ENCODE results near the gene NR2F6.
A peak's percentile ranks its signal among the peaks of the same experiment; 100 is the strongest.

NR2F6 gene

DNA sequence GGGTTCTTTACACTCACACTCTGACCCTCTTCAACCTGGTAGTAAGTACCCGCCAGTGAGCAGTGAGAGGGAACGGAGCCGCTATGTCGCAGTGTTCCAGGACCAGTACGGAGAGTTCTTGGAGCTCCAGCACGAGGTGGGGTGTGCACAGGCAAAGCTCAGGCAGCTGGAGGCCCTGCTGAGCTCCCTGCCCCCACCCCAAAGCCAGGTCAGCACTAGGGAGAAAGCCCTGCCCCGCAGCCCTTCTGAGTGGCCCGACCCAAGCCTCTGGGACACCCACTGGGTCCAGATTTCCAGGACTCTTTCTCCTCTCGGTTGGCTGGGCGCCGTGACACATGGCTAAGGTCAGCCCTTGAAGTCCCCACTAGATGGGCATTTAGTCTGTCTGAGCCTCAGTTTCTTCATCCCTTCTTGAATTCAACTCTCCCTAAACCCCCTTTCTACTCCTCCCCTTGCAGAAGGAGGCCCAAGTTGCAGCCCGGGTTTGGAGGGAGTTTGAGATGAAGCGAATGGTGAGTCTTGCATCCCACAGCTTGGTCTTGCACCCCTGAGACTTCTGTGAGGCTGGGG lies 17.8 kb downstream of the NR2F6 start:
- no peaks in the 10 kb centered on the region for H3K4me1 ChIP-seq (ENCODE audit: control insufficient read depth, insufficient read depth, low read length)
- H3K27ac ChIP-seq (ENCODE audit: low read depth, low read length), result no peak overlapping the region
- H3K27me3 ChIP-seq (ENCODE audit: control insufficient read depth, insufficient read depth, low read length), result no peaks in the 10 kb centered on the region
- H3K4me3 ChIP-seq (ENCODE audit: low read length), result no peak overlapping the region
- H3K36me3 ChIP-seq (ENCODE audit: control insufficient read depth, insufficient read depth, low read length), result peaks cover 17% of the 10 kb centered on the region
- no peak overlapping the region for H3K9ac ChIP-seq (ENCODE audit: low read length)

DNA sequence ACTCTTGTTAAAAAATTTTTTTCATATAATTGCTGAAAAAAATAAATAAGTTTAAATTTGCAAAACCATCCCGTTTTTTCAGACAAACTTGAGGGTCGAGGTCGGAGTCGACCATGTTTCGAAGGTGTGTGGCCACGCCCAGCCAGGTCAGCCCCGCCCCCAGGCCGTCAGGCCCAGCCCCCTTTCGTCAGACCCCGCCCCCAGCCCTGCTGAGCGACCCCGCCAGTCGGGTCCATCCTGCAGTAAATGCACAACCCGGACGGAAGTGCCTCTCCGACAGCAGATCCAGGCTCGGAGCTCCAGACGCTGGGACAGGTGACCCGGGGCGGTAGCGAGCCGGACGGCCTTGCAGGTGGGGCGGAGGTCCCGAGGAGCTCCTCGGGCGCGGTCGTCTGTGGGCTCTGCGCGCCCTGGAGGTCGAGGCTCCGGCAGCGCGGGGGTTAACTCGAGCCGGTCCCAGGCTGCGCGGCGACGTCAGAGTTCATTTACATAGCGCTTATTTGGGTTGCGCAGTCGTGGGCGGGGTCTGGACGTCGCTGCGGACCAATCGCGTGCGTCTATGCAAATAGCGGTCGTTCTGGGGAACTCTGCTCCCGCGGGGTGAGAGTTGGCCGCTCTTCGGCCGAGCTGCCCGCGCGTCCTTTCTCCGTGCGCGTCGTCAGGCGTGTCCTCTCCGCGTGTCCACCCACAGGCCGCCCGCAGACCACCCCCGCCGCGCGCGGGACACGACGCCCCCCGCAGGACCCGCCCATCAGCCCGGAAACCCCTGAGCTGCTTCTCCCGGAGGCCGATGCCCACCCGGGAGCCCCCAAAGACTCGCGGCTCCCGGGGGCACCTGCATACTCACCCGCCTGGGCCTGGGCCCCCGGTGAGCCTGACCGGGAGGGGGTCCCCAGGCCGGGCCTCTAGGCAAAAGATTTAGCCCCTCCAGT lies 19.5 kb downstream of the NR2F6 start, which contains the start of gene OCEL1:
Gene OCEL1, plus strand, starts transcription at position 225 of the 932 bp plus-strand sequence. Its CDS starts 22 bp downstream, at position 247.
- no peaks in the 10 kb centered on the region for H3K4me1 ChIP-seq (ENCODE audit: control insufficient read depth, insufficient read depth, low read length)
- no peaks in the 10 kb centered on the region for H3K27me3 ChIP-seq (ENCODE audit: control insufficient read depth, insufficient read depth, low read length)
- peak within 1 kb of the TSS; percentile 81 for H3K27ac ChIP-seq (ENCODE audit: low read depth, low read length)
- peak within 1 kb of the TSS; percentile 95 for H3K4me3 ChIP-seq (ENCODE audit: low read length)
- peaks cover 8% of the 10 kb centered on the region for H3K36me3 ChIP-seq (ENCODE audit: control insufficient read depth, insufficient read depth, low read length)
- H3K9ac ChIP-seq (ENCODE audit: low read length), result peak within 1 kb of the TSS; percentile 56

DNA sequence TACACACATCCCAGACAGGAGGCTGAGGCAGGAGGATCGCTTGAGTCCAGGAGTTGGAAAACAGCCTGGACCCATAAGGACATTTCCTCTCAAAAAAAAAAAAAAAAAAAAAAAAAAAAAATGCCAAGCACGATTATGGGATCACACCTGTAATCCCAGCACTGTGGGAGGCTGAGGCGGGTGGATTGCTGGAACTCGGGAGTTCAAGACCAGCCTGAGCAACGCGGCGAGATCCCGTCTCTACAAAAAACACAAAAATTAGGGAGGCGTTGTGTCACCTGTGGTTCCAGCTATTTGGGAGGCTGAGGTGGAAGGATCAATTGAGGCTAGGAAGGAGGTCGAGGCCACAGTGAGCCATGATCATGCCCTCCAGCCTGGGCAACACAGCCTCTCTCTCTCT lies 20.7 kb downstream of the NR2F6 start:
- H3K9ac ChIP-seq (ENCODE audit: low read length), result no peak overlapping the region
- H3K4me3 ChIP-seq (ENCODE audit: low read length), result no peak overlapping the region
- no peak overlapping the region for H3K27ac ChIP-seq (ENCODE audit: low read depth, low read length)

DNA sequence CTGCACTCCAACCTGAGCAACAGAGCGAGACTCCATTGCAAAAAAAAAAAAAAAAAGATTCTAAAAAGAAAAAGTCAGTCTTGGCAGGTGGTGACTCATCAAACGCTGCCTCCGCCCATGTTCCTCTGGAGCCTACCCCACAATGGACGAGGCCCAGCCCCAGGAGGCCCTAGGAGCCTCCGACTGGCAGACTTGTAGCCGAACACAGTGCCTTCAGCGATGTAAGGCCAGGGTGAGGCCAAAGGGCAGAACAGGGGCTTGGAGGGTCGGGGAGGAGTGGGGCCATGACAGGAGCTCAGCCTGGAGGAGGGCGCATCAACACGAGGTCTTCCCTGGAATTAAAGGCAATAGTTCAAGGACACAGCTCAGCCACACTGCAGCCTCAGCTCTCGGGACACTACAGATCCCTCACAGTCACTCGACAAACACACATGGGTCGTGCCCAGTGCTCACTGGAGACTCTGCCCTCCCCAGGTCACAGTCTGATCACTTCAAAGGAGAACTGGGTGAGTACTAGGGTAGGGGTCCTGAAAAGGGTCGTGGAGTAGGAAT lies 25.4 kb downstream of the NR2F6 start:
- Histone ChIP-seq H3K27ac (ENCODE audit: low read depth, low read length) (no peak overlapping the region), H3K27me3 (ENCODE audit: control insufficient read depth, insufficient read depth, low read length) (no peaks in the 10 kb centered on the region), H3K36me3 (ENCODE audit: control insufficient read depth, insufficient read depth, low read length) (peaks cover 8% of the 10 kb centered on the region), H3K9ac (ENCODE audit: low read length) (no peak overlapping the region), H3K4me3 (ENCODE audit: low read length) (no peak overlapping the region), H3K4me1 (ENCODE audit: control insufficient read depth, insufficient read depth, low read length) (peaks cover 3% of the 10 kb centered on the region)

More for the DNA sequence above, 20.7 kb downstream of the NR2F6 start:
- Histone ChIP-seq H3K36me3 (ENCODE audit: control insufficient read depth, insufficient read depth, low read length) (peaks cover 5% of the 10 kb centered on the region), H3K27me3 (ENCODE audit: control insufficient read depth, insufficient read depth, low read length) (no peaks in the 10 kb centered on the region), H3K4me1 (ENCODE audit: control insufficient read depth, insufficient read depth, low read length) (no peaks in the 10 kb centered on the region)

DNA sequence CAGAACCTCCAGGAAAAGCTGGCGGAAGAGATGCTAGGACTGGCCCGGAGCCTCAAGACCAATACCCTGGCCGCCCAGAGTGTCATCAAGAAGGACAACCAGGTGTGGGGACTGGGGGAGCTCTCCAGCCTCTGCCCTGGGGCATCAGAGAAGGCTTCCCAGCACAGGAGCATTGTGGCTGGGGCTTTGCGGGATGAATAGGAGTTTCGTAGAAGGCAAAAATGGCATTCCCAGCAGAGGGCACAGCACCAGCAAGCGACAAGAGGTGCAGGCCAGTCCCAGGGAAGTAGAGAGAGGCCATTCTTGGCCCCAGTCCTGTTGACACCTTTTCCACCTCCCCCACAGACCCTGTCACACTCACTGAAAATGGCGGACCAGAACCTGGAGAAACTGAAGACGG lies 26.4 kb downstream of the NR2F6 start:
- Histone ChIP-seq H3K4me3 (ENCODE audit: low read length) (no peak overlapping the region), H3K4me1 (ENCODE audit: control insufficient read depth, insufficient read depth, low read length) (peaks cover 6% of the 10 kb centered on the region), H3K27ac (ENCODE audit: low read depth, low read length) (no peak overlapping the region), H3K9ac (ENCODE audit: low read length) (no peak overlapping the region), H3K36me3 (ENCODE audit: control insufficient read depth, insufficient read depth, low read length) (peaks cover 8% of the 10 kb centered on the region), H3K27me3 (ENCODE audit: control insufficient read depth, insufficient read depth, low read length) (no peaks in the 10 kb centered on the region)

DNA sequence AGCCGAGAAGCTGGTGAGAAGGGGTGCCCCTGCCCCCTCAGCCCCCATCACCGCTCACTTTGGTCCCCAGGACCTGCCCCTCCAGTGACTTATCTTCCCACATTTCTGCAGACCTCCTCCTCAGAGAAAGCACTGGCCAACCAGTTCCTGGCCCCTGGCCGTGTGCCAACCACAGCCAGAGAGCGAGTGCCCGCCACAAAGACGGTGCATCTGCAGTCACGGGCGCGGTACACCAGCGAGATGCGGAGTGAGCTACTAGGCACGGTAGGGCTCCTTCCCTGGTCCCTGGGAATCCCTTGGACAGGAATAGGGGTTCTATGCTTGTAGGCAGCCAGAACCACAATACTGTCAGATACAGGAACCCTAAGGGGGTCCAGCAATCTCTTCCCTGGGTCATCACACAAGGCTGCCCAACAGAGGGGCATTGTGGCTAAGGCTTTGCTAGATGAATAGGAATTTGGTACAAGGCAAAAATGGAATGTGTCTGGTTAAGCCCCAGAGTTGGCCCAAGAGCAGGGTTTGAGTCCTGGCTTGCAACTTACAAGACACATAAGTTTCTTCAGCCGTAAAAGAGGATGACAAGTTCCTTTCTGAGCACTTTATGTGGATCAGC lies 29.6 kb downstream of the NR2F6 start:
- H3K9ac ChIP-seq (ENCODE audit: low read length), result no peak overlapping the region
- H3K36me3 ChIP-seq (ENCODE audit: control insufficient read depth, insufficient read depth, low read length), result peaks cover 14% of the 10 kb centered on the region
- H3K4me1 ChIP-seq (ENCODE audit: control insufficient read depth, insufficient read depth, low read length), result peaks cover 6% of the 10 kb centered on the region
- no peaks in the 10 kb centered on the region for H3K27me3 ChIP-seq (ENCODE audit: control insufficient read depth, insufficient read depth, low read length)
- H3K4me3 ChIP-seq (ENCODE audit: low read length), result peak overlapping the region; percentile 93
- no peak overlapping the region for H3K27ac ChIP-seq (ENCODE audit: low read depth, low read length)

DNA sequence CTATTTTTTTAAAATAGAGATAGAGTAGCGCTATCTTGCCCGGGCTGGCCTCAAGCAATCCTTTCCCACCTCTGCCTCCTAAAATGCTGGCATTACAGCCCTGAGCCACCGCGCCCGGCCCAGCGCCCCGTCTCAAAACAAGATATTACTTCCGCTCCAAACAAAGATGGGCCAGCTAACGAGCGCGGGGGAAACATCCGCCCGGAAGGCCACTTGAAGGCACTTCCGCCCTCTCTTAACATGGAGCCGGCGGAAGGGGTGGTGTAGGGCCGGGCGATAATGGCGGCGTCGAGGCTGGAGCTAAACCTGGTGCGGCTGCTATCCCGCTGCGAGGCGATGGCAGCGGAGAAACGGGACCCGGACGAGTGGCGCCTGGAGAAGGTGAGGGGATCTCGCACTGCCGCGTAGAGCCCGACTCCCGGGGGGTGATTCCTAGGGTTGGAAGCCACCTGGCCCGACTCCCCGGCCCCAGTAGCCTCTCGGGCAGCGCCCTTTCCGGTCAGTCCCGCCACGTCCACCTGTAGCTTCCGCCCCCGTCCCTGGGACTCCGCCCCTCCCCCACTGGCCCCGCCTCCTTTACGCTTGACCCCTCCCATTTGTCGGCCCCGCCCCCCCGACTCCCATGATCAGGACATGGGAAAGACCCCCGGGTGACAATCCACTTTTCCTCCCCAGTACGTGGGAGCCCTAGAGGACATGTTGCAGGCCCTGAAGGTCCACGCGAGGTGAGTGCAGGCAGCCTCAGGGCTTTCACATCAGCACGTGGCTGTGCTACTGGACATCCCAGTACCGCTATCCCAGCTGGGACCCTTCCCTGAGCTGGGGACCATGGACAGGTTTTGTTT lies 30.4 kb downstream of the NR2F6 start, which contains the start of gene USE1:
Gene USE1, plus strand, starts transcription at position 231 of the 845 bp plus-strand sequence. Its CDS starts 49 bp downstream, at position 280.
- peaks cover 15% of the 10 kb centered on the region for H3K36me3 ChIP-seq (ENCODE audit: control insufficient read depth, insufficient read depth, low read length)
- peak within 1 kb of the TSS; percentile 93 for H3K9ac ChIP-seq (ENCODE audit: low read length)
- H3K4me3 ChIP-seq (ENCODE audit: low read length), result peak within 1 kb of the TSS; percentile 93
- no peaks in the 10 kb centered on the region for H3K27me3 ChIP-seq (ENCODE audit: control insufficient read depth, insufficient read depth, low read length)
- peak within 1 kb of the TSS; percentile 93 for H3K27ac ChIP-seq (ENCODE audit: low read depth, low read length)
- H3K4me1 ChIP-seq (ENCODE audit: control insufficient read depth, insufficient read depth, low read length), result peaks cover 6% of the 10 kb centered on the region

DNA sequence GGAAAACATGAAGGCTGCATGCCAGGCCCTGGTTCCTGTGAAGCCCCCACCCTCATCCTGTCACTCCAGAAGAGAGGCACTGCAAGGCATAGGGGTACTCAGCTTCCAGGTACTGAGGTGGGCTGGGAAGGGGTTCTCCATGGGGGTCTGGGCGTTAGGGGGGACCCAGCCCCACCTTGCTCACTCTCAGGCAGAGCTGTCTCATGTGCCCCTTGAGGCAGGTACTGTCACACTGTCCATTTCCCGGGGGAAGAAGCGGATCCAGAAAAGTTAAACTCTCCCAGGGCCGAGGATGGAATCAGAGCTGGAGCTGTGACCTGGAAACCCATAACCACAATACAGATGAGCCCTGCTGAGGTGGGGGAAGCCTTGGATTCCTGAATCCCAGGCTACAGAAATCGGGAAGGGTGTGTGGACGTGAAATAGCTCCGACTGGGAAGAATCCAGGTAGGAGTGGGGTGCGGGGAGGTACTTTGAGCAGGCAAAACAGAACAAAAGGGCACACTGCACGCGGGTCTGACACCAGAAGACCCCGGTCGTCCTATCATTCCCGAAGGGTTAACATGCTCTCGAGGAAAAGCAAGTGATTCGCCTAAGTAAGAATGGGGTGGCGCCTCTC lies 31.1 kb downstream of the NR2F6 start:
- Histone ChIP-seq H3K27me3 (ENCODE audit: control insufficient read depth, insufficient read depth, low read length) (no peaks in the 10 kb centered on the region), H3K4me3 (ENCODE audit: low read length) (peak overlapping the region; percentile 93), H3K4me1 (ENCODE audit: control insufficient read depth, insufficient read depth, low read length) (peaks cover 6% of the 10 kb centered on the region), H3K9ac (ENCODE audit: low read length) (peak overlapping the region; percentile 43), H3K27ac (ENCODE audit: low read depth, low read length) (peak overlapping the region; percentile 93), H3K36me3 (ENCODE audit: control insufficient read depth, insufficient read depth, low read length) (peaks cover 21% of the 10 kb centered on the region)

DNA sequence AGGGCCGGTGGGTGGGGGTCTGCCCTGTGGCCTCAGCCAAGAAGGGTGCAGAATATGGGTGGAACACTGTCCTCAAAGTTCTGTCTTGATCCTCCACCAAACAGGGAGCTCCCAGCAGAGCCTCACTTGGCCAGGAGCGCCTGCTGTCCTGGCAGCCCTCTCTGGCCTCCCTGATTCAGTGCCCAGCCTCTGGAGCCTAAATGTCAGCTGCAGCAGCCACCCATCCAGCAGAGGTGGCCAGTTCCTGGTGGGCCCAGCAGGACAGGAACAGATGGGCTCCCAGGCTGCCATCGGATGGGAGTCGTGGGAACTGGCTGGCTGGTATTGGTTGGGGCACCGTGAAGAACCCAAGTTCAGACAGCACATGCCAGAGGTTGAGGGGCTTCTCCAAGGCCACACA lies 32.4 kb downstream of the NR2F6 start:
- no peaks in the 10 kb centered on the region for H3K27me3 ChIP-seq (ENCODE audit: control insufficient read depth, insufficient read depth, low read length)
- peaks cover 6% of the 10 kb centered on the region for H3K4me1 ChIP-seq (ENCODE audit: control insufficient read depth, insufficient read depth, low read length)
- H3K4me3 ChIP-seq (ENCODE audit: low read length), result no peak overlapping the region
- H3K27ac ChIP-seq (ENCODE audit: low read depth, low read length), result no peak overlapping the region
- no peak overlapping the region for H3K9ac ChIP-seq (ENCODE audit: low read length)
- H3K36me3 ChIP-seq (ENCODE audit: control insufficient read depth, insufficient read depth, low read length), result peaks cover 30% of the 10 kb centered on the region

DNA sequence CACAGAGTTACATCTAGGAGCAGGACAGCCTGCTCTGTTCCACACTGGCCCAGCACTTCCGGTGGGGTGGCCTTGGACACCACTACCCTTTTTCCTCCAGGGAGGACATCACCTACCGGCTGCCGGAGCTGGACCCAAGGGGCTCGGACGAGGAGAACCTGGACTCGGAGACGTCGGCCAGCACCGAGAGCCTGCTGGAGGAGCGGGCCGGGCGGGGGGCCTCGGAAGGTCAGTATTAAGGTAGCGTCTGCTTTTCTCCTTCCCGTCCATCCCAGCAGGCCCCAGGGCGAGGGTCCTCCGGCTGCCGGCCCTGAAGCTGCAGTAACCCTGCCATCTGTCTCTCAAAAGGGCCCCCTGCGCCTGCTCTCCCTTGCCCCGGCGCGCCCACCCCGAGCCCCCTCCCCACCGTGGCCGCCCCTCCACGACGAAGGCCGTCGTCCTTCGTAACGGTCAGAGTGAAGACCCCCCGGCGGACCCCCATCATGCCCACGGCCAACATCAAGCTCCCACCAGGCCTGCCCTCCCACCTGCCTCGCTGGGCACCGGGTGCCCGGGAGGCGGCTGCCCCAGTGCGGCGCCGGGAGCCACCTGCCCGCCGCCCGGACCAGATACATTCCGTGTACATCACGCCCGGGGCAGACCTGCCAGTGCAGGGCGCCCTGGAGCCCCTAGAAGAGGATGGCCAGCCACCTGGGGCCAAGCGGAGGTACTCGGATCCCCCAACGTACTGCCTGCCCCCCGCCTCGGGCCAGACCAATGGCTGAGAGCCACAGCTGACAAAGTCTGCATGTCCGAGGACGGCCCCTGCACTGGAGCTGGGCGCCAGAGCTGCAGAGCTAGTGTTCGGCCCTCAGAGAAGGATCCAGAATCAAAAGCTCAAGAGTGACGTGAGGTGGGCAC lies 33.9 kb downstream of the NR2F6 start:
- Histone ChIP-seq H3K36me3 (ENCODE audit: control insufficient read depth, insufficient read depth, low read length) (peaks cover 24% of the 10 kb centered on the region), H3K4me3 (ENCODE audit: low read length) (no peak overlapping the region)

More for the DNA sequence above, 33.9 kb downstream of the NR2F6 start:
- no peaks in the 10 kb centered on the region for H3K27me3 ChIP-seq (ENCODE audit: control insufficient read depth, insufficient read depth, low read length)
- H3K9ac ChIP-seq (ENCODE audit: low read length), result no peak overlapping the region
- peaks cover 6% of the 10 kb centered on the region for H3K4me1 ChIP-seq (ENCODE audit: control insufficient read depth, insufficient read depth, low read length)
- no peak overlapping the region for H3K27ac ChIP-seq (ENCODE audit: low read depth, low read length)

Data from rectal smooth muscle tissue (tissue), 1 donor.